Measurements from ENCODE around the gene ELFN2.

Gene ELFN2

DNA sequence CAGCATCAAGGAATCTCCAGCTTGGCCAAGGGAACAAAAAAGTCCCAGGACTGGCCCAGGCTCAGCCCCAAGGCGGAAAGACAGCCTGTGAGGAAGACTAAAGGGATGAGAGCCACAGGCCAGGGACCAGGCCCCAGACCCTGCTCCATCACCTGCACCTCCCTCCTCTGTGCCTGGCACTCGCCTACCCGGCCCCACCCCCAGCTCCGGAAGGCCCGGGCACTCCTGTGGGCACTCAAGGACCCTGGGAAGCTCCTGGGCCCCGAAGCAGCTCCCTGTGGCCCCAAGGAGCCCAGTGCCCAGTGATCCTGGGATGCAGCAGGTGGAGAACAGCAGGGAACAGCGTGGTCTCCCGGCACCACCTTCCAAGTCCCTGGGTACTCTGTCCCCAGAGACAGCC is 18.2 kb downstream of the ELFN2 start:
- DNase-seq, result no peak

DNA sequence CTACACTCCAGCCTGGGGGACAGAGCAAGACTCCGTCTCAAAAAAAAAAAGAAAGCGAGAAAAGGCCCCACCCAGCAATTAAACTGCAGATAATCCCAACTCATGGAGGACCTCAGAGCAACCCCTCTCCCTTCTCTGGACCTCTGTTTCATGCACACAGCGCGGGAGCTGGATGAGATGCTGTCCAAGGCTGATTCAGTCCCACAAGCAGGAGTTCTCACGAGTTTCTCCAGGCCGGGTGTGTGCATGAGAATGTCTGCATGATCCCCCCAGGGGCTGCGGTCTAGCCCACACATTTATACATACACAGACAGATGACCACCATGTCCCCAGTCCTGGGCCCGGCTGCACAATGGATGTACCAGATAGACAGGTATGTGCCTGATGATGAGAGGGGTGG is 19.4 kb downstream of the ELFN2 start:
- Histone ChIP-seq H3K79me2 (ENCODE audit: control insufficient read depth, insufficient read depth, low read length, poor library complexity) (no peaks in the 10 kb centered on the region), H3K9ac (ENCODE audit: low read length) (no peak overlapping the region), H3K4ac (ENCODE audit: low read depth, low read length) (no peak overlapping the region), H3K27ac (ENCODE audit: low read depth, low read length) (no peak overlapping the region), H4K12ac (ENCODE audit: low read depth, low read length) (no peak overlapping the region), H4K8ac (ENCODE audit: low read depth, low read length) (no peak overlapping the region), H4K91ac (ENCODE audit: low read depth, low read length) (no peak overlapping the region), H2BK5ac (ENCODE audit: low read depth, low read length, poor library complexity) (no peak overlapping the region), H3K4me2 (ENCODE audit: low read length) (no peak overlapping the region), H3K4me1 (ENCODE audit: control insufficient read depth in 1 of 2, insufficient read depth in 2 of 2, low read length in 2 of 2) (no peaks in the 10 kb centered on the region), H2BK120ac (ENCODE audit: insufficient read depth, low read length, poor library complexity) (no peak overlapping the region), H3K23ac (ENCODE audit: low read length) (no peak overlapping the region), H3K14ac (ENCODE audit: low read length) (no peak overlapping the region), H3K27me3 (ENCODE audit: insufficient read depth, low read length) (no peaks in the 10 kb centered on the region), H2BK12ac (ENCODE audit: low read length) (no peak overlapping the region), H3K4me3 (ENCODE audit: low read depth, low read length) (no peak overlapping the region), H3K79me1 (ENCODE audit: low read length) (no peaks in the 10 kb centered on the region), H2AK5ac (ENCODE audit: low read length) (no peak overlapping the region), H3K36me3 (ENCODE audit: control insufficient read depth in 1 of 2, insufficient read depth in 2 of 2, low read length in 2 of 2) (no peaks in the 10 kb centered on the region), H3K9me3 (ENCODE audit: insufficient read depth, low read depth, low read length) (no peaks in the 10 kb centered on the region), H3K18ac (ENCODE audit: low read length) (no peak overlapping the region), H2AFZ (ENCODE audit: insufficient read depth, low read length, poor library complexity) (no peak overlapping the region)
- no peak for DNase-seq
- WGBS (ENCODE audit: extremely low coverage, insufficient coverage, insufficient read length), result no CpG with 5 or more reads among the region's 8 CpGs

More for the DNA sequence above, 18.2 kb downstream of the ELFN2 start:
- no peak overlapping the region for H3K18ac ChIP-seq (ENCODE audit: low read length)
- no peak overlapping the region for H4K91ac ChIP-seq (ENCODE audit: low read depth, low read length)
- no peak overlapping the region for H3K23ac ChIP-seq (ENCODE audit: low read length)
- no peaks in the 10 kb centered on the region for H3K79me1 ChIP-seq (ENCODE audit: low read length)
- H2AK5ac ChIP-seq (ENCODE audit: low read length), result no peak overlapping the region
- H3K36me3 ChIP-seq (ENCODE audit: control insufficient read depth in 1 of 2, insufficient read depth in 2 of 2, low read length in 2 of 2), result no peaks in the 10 kb centered on the region
- no peak overlapping the region for H2BK120ac ChIP-seq (ENCODE audit: insufficient read depth, low read length, poor library complexity)
- no peak overlapping the region for H3K4me3 ChIP-seq (ENCODE audit: low read depth, low read length)
- no peaks in the 10 kb centered on the region for H3K79me2 ChIP-seq (ENCODE audit: control insufficient read depth, insufficient read depth, low read length, poor library complexity)
- H3K4me1 ChIP-seq (ENCODE audit: control insufficient read depth in 1 of 2, insufficient read depth in 2 of 2, low read length in 2 of 2), result no peaks in the 10 kb centered on the region
- no peak overlapping the region for H3K27ac ChIP-seq (ENCODE audit: low read depth, low read length)
- H3K4ac ChIP-seq (ENCODE audit: low read depth, low read length), result no peak overlapping the region
- no peaks in the 10 kb centered on the region for H3K9me3 ChIP-seq (ENCODE audit: insufficient read depth, low read depth, low read length)
- H4K12ac ChIP-seq (ENCODE audit: low read depth, low read length), result no peak overlapping the region
- no CpG with 5 or more reads among the region's 8 CpGs for WGBS (ENCODE audit: extremely low coverage, insufficient coverage, insufficient read length)
- H3K14ac ChIP-seq (ENCODE audit: low read length), result no peak overlapping the region
- no peak overlapping the region for H4K8ac ChIP-seq (ENCODE audit: low read depth, low read length)
- no peak overlapping the region for H2BK12ac ChIP-seq (ENCODE audit: low read length)
- no peak overlapping the region for H3K9ac ChIP-seq (ENCODE audit: low read length)
- H2AFZ ChIP-seq (ENCODE audit: insufficient read depth, low read length, poor library complexity), result no peak overlapping the region
- no peak overlapping the region for H3K4me2 ChIP-seq (ENCODE audit: low read length)
- no peak overlapping the region for H2BK5ac ChIP-seq (ENCODE audit: low read depth, low read length, poor library complexity)
- H3K27me3 ChIP-seq (ENCODE audit: insufficient read depth, low read length), result no peaks in the 10 kb centered on the region

DNA sequence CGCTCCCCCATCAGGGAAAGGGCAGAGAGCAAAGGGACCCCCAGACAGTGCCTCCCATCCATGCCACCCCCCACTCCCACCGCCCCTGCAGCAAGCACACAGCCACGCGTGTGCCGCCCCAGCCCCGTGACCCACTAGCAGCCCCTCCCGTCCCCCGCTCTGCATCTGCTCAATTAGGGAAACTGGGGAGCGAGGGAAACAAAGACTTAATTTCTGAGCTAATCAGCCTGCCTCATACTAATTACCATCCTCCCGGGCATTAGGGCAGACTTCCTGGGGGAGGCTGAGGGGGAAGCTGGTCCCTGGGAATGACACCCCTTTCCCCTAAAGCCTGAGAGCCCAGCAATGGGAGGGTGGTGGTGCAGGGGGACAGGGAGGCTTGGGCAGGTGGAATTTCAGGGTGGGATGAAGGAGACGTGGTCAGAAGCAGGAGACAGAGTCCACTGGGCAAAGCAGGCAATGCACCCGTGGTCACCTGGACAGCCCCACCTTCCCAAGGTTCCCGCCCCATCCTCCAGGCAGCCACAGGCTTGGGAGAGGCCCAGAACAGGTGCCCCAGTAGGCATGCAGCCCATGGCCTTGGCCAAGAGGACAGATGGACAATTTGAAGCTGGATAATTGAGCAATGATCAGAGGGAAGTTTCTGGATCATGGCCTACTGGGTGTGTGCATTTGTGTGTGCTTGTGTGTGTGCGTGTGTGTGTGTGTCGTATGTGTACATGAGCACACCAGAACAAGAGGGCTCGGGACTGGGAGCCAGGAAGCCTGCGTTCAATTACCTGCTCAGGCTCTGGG is 20.6 kb downstream of the ELFN2 start:
- Histone ChIP-seq H3K9ac (ENCODE audit: low read length) (no peak overlapping the region), H2BK12ac (ENCODE audit: low read length) (no peak overlapping the region), H2BK5ac (ENCODE audit: low read depth, low read length, poor library complexity) (no peak overlapping the region), H3K4me1 (ENCODE audit: control insufficient read depth in 1 of 2, insufficient read depth in 2 of 2, low read length in 2 of 2) (peaks cover 0 to 2% of the 10 kb centered on the region in 2 experiments), H3K4me3 (ENCODE audit: low read depth, low read length) (no peak overlapping the region), H3K4ac (ENCODE audit: low read depth, low read length) (no peak overlapping the region), H2BK120ac (ENCODE audit: insufficient read depth, low read length, poor library complexity) (no peak overlapping the region), H3K79me2 (ENCODE audit: control insufficient read depth, insufficient read depth, low read length, poor library complexity) (no peaks in the 10 kb centered on the region), H4K12ac (ENCODE audit: low read depth, low read length) (no peak overlapping the region), H3K27ac (ENCODE audit: low read depth, low read length) (no peak overlapping the region), H3K14ac (ENCODE audit: low read length) (no peak overlapping the region), H3K9me3 (ENCODE audit: insufficient read depth, low read depth, low read length) (no peaks in the 10 kb centered on the region), H2AFZ (ENCODE audit: insufficient read depth, low read length, poor library complexity) (no peak overlapping the region), H3K23ac (ENCODE audit: low read length) (no peak overlapping the region), H3K18ac (ENCODE audit: low read length) (no peak overlapping the region), H4K91ac (ENCODE audit: low read depth, low read length) (no peak overlapping the region), H3K4me2 (ENCODE audit: low read length) (no peak overlapping the region), H3K27me3 (ENCODE audit: insufficient read depth, low read length) (no peaks in the 10 kb centered on the region), H3K79me1 (ENCODE audit: low read length) (no peaks in the 10 kb centered on the region), H3K36me3 (ENCODE audit: control insufficient read depth in 1 of 2, insufficient read depth in 2 of 2, low read length in 2 of 2) (no peaks in the 10 kb centered on the region), H2AK5ac (ENCODE audit: low read length) (no peak overlapping the region), H4K8ac (ENCODE audit: low read depth, low read length) (no peak overlapping the region)
- DNase-seq, result no peak
- WGBS (ENCODE audit: extremely low coverage, insufficient coverage, insufficient read length), result no CpG with 5 or more reads among the region's 17 CpGs

DNA sequence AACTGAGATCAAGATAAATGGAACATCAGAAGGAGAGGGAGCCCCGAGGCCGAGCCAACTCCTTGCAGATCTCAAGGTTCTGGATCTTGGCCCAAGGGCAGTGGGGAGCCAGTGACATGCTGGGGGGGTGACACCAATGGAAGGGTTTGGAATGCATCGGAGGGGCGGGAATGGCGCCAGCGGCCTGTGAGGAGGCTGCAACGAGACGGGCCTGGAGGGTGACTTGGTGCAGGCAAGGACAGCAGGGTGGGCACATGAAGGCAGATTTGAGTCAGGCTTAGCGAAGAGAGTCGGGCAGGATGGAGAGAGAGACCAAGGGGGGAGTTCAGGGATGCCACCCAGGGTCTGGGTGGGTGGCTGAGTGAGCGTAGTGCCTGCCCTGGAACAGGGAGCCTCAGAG is 23.2 kb downstream of the ELFN2 start:
- no peak overlapping the region for H3K4me2 ChIP-seq (ENCODE audit: low read length)
- H2BK5ac ChIP-seq (ENCODE audit: low read depth, low read length, poor library complexity), result no peak overlapping the region
- peaks cover 0 to 2% of the 10 kb centered on the region in 2 experiments for H3K4me1 ChIP-seq (ENCODE audit: control insufficient read depth in 1 of 2, insufficient read depth in 2 of 2, low read length in 2 of 2)
- no peaks in the 10 kb centered on the region for H3K79me1 ChIP-seq (ENCODE audit: low read length)
- H3K9ac ChIP-seq (ENCODE audit: low read length), result no peak overlapping the region
- no peak overlapping the region for H3K14ac ChIP-seq (ENCODE audit: low read length)
- H2AK5ac ChIP-seq (ENCODE audit: low read length), result no peak overlapping the region
- H4K8ac ChIP-seq (ENCODE audit: low read depth, low read length), result no peak overlapping the region
- H3K36me3 ChIP-seq (ENCODE audit: control insufficient read depth in 1 of 2, insufficient read depth in 2 of 2, low read length in 2 of 2), result no peaks in the 10 kb centered on the region
- H3K4ac ChIP-seq (ENCODE audit: low read depth, low read length), result no peak overlapping the region
- no CpG with 5 or more reads among the region's 11 CpGs for WGBS (ENCODE audit: extremely low coverage, insufficient coverage, insufficient read length)
- H4K91ac ChIP-seq (ENCODE audit: low read depth, low read length), result no peak overlapping the region
- H3K18ac ChIP-seq (ENCODE audit: low read length), result no peak overlapping the region
- H2BK120ac ChIP-seq (ENCODE audit: insufficient read depth, low read length, poor library complexity), result no peak overlapping the region
- no peak overlapping the region for H3K27ac ChIP-seq (ENCODE audit: low read depth, low read length)
- no peaks in the 10 kb centered on the region for H3K9me3 ChIP-seq (ENCODE audit: insufficient read depth, low read depth, low read length)
- no peak for DNase-seq
- H3K23ac ChIP-seq (ENCODE audit: low read length), result no peak overlapping the region
- H3K27me3 ChIP-seq (ENCODE audit: insufficient read depth, low read length), result no peaks in the 10 kb centered on the region
- no peak overlapping the region for H3K4me3 ChIP-seq (ENCODE audit: low read depth, low read length)
- H2BK12ac ChIP-seq (ENCODE audit: low read length), result no peak overlapping the region
- H3K79me2 ChIP-seq (ENCODE audit: control insufficient read depth, insufficient read depth, low read length, poor library complexity), result no peaks in the 10 kb centered on the region
- no peak overlapping the region for H4K12ac ChIP-seq (ENCODE audit: low read depth, low read length)
- no peak overlapping the region for H2AFZ ChIP-seq (ENCODE audit: insufficient read depth, low read length, poor library complexity)

Data from trophoblast cell (in vitro differentiated cells and primary cell).